Vagina (tissue), 2 donors: ENCODE results near the gene KCNC1. TPM values are rescaled to one million over a fixed set of nuclear protein-coding genes. Genes with fewer than 3 reads are reported as not detected.

ENCODE experiments used
- DNase-seq, 2 donors: peaks; one replicate each; pipeline ENCODE4 v3.0.0-alpha.2; 2017; ENCODE audit errors: extremely low spot score in 2 of 2
- H3K27ac ChIP-seq: fragments of 200-600 bp; sonication (generic); one replicate; pipeline ENCODE4 v1.5.1; 2019
- H3K27me3 ChIP-seq: fragments of 200-600 bp; sonication (generic); one replicate; pipeline ENCODE4 v1.5.1; 2019
- H3K36me3 ChIP-seq, 2 donors: fragments of 200-600 bp; sonication (generic); one replicate each; pipeline ENCODE4 v1.5.1; 2017 to 2019
- H3K4me1 ChIP-seq: fragments of 200-600 bp; sonication (generic); one replicate; pipeline ENCODE4 v1.5.1; 2019
- H3K4me3 ChIP-seq, 2 donors: fragments of 200-600 bp; sonication (generic); 1 replicate in 1 of 2; 2 replicates in 1 of 2; pipeline ENCODE4 v1.5.1; 2016 to 2019
- H3K9me3 ChIP-seq: fragments of 200-600 bp; sonication (generic); one replicate; pipeline ENCODE4 v1.5.1; 2019
- POLR2A ChIP-seq, 2 donors: fragments of 450-650 bp; IDR thresholded peaks; one replicate each; pipeline ENCODE4 v1.6.1; 2017; ENCODE audit warnings: antibody characterized with exemption in 2 of 2, mild to moderate bottlenecking in 2 of 2, moderate library complexity in 2 of 2
- POLR2AphosphoS5 ChIP-seq, 2 donors: sonication (generic); formaldehyde crosslinking; IDR thresholded peaks; one replicate each; pipeline ENCODE4 v1.9.0; 2017; ENCODE audit warnings: antibody characterized with exemption in 2 of 2, mild to moderate bottlenecking in 2 of 2, low read depth in 1 of 2; ENCODE audit not compliant: insufficient read depth in 1 of 2
- intact Hi-C: fragments of 100-400 bp; cut with DNase I; formaldehyde crosslinking; loops from one replicate; pipeline ENCODE4 v1.15.1; 2023
- total RNA-seq: library from RNA; depleted of rRNA; stranded (reverse); fragments of >200 nt; gene quantifications from one replicate; pipeline ENCODE4 v1.2.3, GENCODE V29; 2016
- TF ChIP-seq, protein P1 (sequence below), 3 experiments: fragments of 450-650 bp in 2 of 3; fragments of 200-600 bp in 1 of 3; sonication (generic) in 1 of 3; IDR thresholded peaks; one replicate each; pipeline ENCODE4 v1.5.1; 2017 to 2019; ENCODE audit warnings: antibody characterized with exemption in 3 of 3, mild to moderate bottlenecking in 2 of 3, moderate library complexity in 2 of 3

KCNC1 gene
- total RNA-seq, 1 donor from 2014 or later, result 0.49 TPM

DNA sequence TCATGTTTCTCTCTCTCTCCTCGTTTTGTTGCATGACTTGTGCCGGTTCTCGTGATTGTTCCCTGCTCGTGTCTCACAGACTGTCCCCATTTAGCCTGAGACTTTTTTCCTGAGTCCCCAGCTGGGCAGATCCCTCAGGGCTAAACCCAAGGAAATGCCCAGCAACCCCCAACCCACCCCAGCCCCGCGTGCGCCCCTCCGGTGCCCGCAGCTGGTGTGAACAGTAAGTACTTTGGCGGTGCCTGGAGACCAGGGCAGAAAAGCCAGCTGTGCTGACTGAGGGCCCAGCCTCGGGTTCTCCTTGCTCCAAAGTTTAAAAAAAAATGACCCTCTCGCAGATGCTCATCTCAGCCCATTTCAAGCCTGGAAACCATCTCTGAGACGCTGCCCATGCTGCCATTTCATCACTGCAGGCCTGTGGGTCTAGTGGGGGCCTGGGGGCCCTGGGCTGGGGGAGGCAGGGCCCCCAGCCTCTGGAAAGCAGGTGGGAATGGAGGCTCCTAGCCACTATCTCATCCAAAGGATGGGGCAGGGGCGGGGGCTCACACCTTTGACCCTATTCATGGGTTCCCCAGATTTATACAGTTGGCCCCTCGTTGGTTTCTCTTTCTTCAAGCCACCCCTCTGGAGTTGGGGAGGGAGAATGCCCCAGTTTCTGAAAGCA is 41.8 kb downstream of the KCNC1 start:
- no peak overlapping the region for H3K27ac ChIP-seq
- TF ChIP-seq POLR2AphosphoS5 (IDR thresholded peaks at IDR 0.05; ENCODE audit: insufficient read depth in 1 of 2, low read depth in 1 of 2), result no peak
- no peak for TF ChIP-seq POLR2A (IDR thresholded peaks at IDR 0.05)
- TF ChIP-seq, protein P1, sequence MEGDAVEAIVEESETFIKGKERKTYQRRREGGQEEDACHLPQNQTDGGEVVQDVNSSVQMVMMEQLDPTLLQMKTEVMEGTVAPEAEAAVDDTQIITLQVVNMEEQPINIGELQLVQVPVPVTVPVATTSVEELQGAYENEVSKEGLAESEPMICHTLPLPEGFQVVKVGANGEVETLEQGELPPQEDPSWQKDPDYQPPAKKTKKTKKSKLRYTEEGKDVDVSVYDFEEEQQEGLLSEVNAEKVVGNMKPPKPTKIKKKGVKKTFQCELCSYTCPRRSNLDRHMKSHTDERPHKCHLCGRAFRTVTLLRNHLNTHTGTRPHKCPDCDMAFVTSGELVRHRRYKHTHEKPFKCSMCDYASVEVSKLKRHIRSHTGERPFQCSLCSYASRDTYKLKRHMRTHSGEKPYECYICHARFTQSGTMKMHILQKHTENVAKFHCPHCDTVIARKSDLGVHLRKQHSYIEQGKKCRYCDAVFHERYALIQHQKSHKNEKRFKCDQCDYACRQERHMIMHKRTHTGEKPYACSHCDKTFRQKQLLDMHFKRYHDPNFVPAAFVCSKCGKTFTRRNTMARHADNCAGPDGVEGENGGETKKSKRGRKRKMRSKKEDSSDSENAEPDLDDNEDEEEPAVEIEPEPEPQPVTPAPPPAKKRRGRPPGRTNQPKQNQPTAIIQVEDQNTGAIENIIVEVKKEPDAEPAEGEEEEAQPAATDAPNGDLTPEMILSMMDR (IDR thresholded peaks at IDR 0.05), result no peak
- intact Hi-C loops, result no loop called here
- H3K4me1 ChIP-seq, result no peaks in the 10 kb centered on the region
- no peaks in the 10 kb centered on the region for H3K27me3 ChIP-seq
- no peaks in the 10 kb centered on the region for H3K9me3 ChIP-seq
- H3K4me3 ChIP-seq, result no peak overlapping the region
- no peaks in the 10 kb centered on the region for H3K36me3 ChIP-seq
- no peak for DNase-seq

DNA sequence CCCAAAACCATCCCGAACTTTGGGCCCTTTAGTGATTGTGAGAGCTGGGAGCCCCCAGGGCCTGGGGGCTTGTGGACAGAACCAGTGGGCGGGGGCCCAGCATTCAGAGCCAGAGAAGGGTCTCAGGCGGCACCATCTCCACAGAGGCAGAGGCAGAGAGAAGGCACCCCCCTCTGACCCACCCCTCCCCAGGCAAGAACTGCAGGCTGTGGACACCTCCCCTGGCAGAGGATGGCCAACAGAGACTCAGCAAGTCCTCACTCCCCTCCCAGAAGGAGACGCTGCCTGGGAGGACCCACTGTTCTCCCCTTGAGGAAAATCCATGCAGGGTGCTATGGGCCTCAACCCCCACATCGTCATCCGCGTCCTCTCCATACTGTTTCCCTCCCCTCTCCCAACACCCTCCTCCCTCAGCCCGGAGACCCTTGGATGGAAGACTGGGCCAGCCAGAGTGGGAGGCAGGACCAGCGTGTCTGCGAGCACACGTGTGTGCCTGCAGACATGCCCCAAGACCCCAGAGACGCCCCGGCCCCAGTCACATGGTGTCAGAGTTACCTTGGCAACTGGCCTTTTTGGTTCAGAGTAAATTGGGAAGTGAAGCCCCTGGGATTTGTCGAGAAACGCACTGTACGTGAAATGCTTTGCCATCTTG is 42.6 kb downstream of the KCNC1 start:
- DNase-seq, result no peak
- no peaks in the 10 kb centered on the region for H3K36me3 ChIP-seq
- TF ChIP-seq, protein P1 (IDR thresholded peaks at IDR 0.05), result no peak
- no peak for TF ChIP-seq POLR2AphosphoS5 (IDR thresholded peaks at IDR 0.05; ENCODE audit: insufficient read depth in 1 of 2, low read depth in 1 of 2)
- TF ChIP-seq POLR2A (IDR thresholded peaks at IDR 0.05), result no peak
- H3K4me1 ChIP-seq, result no peaks in the 10 kb centered on the region
- H3K27ac ChIP-seq, result no peak overlapping the region
- H3K27me3 ChIP-seq, result no peaks in the 10 kb centered on the region
- no peaks in the 10 kb centered on the region for H3K9me3 ChIP-seq
- H3K4me3 ChIP-seq, result no peak overlapping the region
- intact Hi-C loops, result no loop called here

DNA sequence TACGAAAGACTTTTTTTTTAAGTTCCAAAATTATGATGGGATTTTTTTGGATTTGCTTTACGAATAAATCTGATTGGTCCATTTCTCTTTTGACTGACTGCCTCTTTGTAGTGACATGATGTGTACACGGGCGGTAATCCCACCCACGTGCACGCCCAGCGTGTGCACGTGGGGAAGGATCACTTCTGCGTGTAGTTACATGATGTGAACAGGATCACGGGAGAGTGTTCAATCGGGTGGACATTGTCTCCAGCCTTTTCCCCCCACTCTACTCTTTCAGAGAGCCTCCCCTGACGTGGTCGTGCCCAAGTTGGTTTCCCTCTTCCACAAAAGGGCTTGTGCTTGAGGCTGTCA is 43.1 kb downstream of the KCNC1 start:
- TF ChIP-seq POLR2AphosphoS5 (IDR thresholded peaks at IDR 0.05; ENCODE audit: insufficient read depth in 1 of 2, low read depth in 1 of 2) (no peak), POLR2A (IDR thresholded peaks at IDR 0.05) (no peak)
- TF ChIP-seq, protein P1 (IDR thresholded peaks at IDR 0.05), result no peak
- Histone ChIP-seq H3K4me3 (no peak overlapping the region), H3K27me3 (no peaks in the 10 kb centered on the region), H3K4me1 (no peaks in the 10 kb centered on the region), H3K9me3 (no peaks in the 10 kb centered on the region), H3K27ac (no peak overlapping the region), H3K36me3 (no peaks in the 10 kb centered on the region)
- intact Hi-C loops, result no loop called here
- no peak for DNase-seq

DNA sequence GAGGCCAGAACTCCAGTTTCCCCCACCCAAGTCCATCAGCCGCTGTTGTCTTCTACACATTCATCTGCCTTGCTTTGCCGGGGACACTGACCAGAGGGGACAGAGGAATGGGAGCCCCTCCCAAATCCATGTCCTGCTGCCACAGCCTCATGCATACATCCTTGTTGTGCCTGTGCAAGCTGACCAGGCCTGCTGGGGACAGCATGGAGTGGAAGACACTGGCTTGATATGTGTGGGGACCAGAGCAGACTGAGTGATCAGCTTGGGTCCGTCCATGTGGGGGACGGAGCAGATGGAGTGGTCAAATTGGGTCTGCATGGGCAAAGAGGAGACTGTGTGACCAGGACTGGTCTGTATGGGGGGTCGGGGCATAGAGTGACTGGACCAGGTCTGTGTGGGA is 43.8 kb downstream of the KCNC1 start:
- no peaks in the 10 kb centered on the region for H3K4me1 ChIP-seq
- H3K4me3 ChIP-seq, result no peak overlapping the region
- DNase-seq, result no peak
- no peaks in the 10 kb centered on the region for H3K9me3 ChIP-seq
- H3K27me3 ChIP-seq, result no peaks in the 10 kb centered on the region
- H3K36me3 ChIP-seq, result no peaks in the 10 kb centered on the region
- intact Hi-C loops, result no loop called here
- TF ChIP-seq POLR2A (IDR thresholded peaks at IDR 0.05) (no peak), POLR2AphosphoS5 (IDR thresholded peaks at IDR 0.05; ENCODE audit: insufficient read depth in 1 of 2, low read depth in 1 of 2) (no peak)
- TF ChIP-seq, protein P1 (IDR thresholded peaks at IDR 0.05), result no peak
- no peak overlapping the region for H3K27ac ChIP-seq
